Hematopoietic multipotent progenitor cell treated with erythropoietin and hydrocortisone succinate and interleukin-3 and kit ligand, for 17 days (in vitro differentiated cells): ENCODE data around the gene NAV1.
"Not testable (repeated sequence)": the region's sequence is repeated elsewhere in the genome, so short reads cannot be mapped to it uniquely, and the experiment has no call there.

Experiments
- DNase-seq: peaks from one replicate; pipeline ENCODE4 v3.0.0-alpha.2; 2015; ENCODE audit warnings: low spot score

Gene NAV1, protein sequence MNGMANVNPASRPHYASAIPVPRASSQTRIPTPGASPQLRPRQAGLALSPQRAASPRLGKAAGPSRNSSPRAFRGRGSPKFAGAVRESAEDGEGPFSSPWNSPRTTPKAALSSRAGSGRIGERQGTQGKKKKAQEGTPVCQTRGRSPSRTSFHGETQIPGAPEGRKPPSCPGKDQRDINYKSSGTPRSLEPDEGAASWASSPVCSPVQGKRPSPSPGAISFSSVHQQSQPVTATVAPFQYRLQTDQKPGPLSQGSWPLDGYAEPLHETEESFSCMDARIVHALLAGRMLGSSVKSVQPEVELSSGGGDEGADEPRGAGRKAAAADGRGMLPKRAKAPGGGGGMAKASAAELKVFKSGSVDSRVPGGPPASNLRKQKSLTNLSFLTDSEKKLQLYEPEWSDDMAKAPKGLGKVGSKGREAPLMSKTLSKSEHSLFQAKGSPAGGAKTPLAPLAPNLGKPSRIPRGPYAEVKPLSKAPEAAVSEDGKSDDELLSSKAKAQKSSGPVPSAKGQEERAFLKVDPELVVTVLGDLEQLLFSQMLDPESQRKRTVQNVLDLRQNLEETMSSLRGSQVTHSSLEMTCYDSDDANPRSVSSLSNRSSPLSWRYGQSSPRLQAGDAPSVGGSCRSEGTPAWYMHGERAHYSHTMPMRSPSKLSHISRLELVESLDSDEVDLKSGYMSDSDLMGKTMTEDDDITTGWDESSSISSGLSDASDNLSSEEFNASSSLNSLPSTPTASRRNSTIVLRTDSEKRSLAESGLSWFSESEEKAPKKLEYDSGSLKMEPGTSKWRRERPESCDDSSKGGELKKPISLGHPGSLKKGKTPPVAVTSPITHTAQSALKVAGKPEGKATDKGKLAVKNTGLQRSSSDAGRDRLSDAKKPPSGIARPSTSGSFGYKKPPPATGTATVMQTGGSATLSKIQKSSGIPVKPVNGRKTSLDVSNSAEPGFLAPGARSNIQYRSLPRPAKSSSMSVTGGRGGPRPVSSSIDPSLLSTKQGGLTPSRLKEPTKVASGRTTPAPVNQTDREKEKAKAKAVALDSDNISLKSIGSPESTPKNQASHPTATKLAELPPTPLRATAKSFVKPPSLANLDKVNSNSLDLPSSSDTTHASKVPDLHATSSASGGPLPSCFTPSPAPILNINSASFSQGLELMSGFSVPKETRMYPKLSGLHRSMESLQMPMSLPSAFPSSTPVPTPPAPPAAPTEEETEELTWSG (N-terminal part only)

DNA sequence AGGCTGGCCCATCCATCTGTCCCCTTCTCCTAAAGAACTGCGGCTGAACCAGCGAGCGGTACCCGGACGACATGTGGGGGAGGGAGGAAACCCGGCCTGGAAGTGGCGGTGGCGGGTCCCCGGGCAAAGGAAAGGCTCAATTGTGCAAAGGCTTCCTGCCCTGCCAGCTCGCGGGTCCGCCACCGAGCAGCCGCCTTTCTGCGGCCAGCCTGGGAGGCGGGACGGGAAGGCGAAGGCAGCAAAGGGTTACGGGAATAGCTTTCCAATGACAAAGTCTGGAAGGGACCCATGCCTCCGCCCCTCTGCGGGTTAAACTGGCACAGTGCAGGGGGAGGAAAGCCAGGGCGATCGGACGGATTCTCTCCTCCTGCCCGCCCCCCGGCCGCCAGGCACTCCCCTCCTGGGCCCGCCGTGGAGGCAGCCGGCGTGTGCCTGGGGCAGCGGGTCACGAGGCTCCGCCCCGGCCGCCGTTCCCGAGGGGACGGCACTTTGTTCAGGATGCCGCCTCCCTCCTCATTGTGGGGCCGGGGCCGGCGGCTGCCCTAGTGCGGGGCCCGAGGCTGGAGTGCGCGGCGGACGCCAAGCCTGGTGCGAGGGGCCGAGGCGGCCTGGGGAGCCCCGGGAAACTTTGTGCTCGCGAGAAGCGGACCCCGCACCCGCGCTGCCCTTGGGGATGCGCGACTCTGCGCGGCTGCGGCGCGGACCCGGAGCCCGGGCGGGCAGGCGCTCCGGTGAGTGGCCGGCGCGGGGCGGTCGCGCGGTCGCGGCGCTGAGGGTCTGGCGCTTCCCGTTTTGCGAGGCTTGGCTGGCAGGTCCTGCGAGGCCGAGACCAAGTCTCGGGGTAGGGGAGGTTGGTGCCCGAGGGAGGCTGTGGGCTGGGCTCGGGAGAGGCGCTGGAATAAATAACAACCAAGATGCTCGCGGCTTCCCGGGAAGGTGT is at the start of gene NAV1:
Gene NAV1, plus strand, starts transcription at position 516 of the 940 bp plus-strand sequence. CDS start 83,758 bp downstream, outside the sequence.
- DNase-seq: no peak

DNA sequence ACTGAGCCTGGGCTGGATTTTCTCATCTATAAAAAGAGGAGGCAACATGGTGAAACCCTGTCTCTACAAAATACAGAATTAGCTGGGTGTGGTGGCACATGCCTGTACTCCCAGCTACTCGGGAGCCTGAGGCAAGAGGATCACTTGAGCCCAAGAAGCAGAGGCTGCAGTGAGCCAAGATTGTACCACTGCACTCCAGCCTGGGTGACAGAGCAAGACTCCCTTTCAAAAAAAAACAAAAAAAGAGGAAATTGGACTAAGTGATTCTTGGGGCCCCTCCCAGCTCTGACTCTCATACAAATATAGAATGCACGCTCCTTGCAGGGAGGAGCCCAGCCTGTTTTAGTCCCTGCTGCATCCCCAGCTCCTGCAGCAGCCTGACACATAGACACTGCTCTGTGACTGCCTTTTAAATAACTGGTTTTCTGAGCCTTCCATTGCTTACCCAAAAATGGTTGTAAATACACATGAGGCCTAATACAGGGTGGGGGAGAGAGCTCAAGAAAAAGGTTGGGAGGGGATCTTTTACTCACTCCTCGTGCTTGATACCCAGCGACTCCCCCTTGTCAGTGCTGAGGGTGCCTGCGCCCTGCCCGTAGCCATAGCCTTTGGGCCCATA is 49.2 kb upstream of the NAV1 start:
- no peak for DNase-seq

DNA sequence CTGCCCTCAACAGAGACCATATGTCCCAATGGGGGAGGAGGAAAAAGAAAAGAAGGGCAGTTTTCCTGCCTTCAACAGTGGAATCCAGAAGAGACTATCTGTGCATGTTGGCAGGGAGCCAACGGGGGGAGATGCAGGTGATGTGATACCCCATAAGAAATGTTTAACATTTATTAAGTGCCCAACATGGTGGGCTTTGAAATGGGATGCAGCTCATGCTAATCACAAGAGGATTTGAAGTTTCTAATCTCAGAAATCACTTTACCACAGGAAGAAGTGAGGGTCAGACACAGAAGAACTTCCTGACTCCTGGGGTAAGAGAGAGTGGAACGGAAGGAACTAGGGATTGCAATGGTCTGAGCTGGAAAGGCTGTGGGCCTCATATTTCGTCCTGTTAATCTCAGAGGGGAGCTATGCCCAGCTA is 48.2 kb upstream of the NAV1 start:
- DNase-seq: no peak

DNA sequence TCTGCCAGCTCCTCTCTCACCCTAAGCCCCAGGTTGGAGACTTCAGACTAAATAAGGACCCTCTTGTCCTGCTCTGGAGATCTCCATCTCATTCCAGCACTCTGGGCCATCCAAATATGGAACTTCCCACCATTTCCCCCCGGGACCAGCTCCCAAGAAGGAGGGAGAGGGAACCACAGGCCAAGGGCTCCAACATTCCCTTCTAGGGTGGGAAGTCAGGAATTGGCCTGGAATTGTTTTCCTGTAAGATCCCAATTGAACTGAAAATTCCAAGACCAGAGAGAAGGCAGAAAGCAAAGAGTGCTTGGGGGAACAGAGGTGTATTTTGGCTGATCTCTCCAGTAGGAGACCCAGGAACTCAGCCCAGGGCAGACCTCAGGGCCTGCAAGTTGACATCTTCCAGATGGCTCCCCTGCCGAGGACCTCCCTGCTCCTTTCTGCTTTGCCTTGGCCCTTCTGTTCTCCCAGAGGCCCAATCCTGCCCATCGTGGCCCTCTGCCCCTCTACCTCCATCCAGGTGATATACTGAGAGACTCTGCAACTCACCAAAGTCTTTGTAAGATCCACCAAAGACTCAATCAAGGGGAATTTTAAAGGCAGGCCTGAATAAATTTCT is 46.9 kb upstream of the NAV1 start:
- no peak for DNase-seq

DNA sequence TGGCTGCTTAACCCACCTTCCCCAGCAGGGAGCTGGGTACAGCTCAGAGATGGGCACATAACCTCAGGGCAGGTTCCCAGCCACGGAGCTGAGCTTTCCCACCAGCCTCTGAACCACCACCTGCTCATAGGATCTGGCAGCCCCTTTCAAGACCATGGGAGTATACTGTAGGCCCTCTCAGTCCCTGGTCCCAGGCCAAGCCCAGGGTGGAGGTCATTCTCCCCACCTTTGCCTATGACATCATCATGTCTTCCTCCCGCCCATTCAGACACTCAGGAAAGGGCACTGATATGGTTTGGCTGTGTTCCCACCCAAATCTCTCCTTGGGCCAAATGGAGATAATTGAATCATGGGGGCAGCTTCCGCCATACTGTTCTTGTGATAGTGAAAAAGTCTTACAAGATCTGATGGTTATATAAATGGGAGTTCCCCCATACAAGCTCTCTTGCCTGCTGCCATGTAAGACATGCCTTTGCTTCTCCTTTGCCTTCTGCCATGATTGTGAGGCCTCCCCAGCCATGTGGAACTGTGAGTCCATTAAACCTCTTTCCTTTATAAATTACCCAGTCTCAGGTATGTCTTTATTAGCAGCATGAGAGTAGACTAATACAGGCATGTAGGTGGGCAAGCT is 45.8 kb upstream of the NAV1 start:
- not testable (repeated sequence) for DNase-seq

DNA sequence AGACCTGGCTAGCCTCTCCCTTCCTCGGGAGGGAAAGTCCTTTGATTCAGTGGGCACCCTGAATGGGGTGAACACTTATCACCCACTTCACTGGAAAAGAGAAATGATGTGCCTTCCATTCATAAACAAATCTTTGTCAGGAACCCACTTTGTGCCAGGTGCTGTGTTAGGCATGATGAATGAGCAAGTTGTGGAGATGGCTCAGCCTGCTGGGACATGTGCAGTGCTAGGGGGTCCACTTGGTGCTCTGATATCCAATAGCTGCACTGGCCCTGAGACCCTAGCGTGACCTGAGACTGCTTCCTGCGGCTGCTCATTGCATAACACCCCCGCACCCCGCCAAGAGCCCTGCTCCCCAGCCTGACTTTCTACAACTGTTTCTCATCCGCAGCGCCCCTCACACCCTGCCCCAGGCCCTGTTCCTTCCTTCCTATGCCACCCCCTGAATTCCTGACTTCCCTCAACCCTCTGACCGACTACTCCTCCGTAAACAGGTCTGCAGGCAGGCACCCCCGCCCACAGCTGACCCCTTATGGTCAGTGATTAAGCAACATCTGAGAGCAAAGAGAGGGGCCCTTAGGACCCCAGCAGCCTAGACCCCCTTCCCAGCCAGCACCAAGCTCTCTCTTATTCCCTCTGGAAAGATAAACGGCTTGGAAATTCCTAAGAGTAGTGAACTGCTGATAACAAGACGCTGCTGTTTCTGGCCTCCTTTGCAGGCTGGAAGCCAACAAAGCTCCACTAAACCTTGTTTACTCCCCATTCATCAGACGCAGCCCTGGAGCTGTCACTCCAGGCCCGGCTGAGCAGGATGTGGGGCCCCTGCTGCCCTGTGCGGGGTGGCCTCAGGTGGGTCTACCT is 44.9 kb upstream of the NAV1 start:
- DNase-seq: no peak

DNA sequence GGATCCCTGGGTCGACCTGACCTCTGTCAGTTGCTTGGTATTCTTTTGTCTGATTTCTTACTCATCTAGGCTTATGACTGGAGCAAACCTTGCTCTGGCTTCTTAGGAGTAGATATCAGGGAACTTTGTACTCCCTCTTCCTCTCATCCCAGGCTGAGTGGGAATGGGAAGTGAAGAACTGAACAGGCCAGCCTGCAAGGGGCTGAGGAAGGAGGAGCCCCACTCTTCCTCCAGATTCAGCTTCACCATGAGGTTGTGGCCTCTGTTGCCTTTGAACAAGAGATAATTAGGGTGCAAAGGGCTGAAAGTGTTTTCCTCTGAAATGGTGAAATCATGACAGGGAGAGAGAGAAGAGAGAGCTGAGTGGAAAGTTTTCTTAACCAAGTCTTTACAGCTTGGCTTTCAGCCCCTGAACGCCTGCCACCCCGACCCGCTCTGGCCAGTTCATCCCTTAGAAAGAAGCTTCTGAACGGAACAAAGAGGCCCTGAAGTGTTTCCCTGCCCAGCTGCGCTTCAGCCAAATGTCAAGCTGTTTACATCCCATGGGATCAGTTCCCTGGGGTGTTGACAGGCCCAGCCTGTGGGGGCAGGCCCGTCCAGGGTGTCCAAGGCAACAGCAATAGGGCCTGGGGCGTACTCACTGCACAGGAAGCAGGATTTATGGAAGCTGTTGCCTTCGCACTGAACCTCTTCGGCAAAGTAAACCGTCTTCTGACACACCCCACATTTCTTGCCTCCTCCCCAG is 43.2 kb upstream of the NAV1 start:
- DNase-seq: no peak

DNA sequence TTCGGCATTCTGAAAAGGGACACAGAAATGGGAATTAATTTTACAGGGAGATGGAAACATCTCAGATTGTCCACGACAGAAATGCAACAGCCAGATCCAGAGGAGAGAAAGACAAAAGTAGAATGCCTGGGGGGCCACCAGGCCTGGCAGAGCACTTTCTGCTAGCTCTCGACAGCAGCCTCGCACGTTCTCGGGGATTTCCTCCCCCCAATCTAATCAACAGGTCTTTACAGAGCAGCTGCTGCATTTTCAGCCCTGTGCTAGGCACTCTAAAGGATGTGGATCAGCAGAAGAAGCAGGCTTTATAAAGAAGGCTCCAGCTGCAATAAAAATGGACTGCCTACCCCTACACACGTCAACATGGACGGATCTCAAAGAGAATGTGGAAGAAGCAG is 42.6 kb upstream of the NAV1 start:
- no peak for DNase-seq

DNA sequence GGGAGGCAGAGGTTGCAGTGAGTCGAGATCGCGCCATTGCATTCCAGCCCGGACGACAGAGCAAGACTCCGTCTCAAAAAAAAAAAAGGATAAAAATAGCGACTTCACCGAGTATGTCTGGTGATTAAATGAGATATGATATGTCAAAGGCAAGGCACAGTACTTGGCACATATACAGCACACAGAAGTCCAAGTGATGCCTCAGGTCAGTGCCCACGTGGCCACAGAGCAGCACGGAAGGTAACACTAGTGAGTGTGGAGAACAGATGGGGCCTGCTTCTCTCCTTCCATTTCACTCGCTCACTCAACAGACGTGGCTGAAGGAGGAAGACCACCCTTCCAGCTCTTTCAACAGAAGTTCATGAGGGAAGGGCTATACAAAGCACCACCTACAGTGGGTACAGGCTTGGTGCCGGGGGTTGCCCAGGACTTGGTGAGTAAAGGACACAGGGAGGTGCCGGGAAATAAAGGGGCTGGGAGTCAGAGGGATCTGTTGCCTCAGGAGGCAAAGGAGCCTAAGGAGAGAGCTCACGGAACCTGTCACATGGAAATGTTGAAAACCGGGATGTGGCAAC is 40.9 kb upstream of the NAV1 start:
- no peak for DNase-seq

DNA sequence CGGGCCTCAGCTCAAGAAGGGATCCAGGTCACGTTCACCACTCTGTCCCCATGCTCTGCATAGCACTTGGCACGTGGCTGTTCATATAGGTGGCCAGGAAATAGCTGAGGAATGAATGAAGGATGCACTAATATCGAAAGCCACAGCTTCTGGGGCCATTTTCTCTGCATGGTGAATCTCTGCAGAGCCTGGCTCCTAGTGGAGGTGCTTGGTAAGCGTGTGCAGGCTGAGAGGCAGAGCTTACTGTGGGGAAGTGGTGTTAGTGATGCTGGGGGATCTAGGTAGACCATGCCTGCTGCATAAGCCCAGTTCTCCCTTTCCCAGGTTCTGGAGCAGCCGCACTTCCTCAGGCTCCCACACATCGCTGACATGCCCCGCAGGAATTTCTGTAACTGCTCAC is 40.3 kb upstream of the NAV1 start:
- DNase-seq: no peak

DNA sequence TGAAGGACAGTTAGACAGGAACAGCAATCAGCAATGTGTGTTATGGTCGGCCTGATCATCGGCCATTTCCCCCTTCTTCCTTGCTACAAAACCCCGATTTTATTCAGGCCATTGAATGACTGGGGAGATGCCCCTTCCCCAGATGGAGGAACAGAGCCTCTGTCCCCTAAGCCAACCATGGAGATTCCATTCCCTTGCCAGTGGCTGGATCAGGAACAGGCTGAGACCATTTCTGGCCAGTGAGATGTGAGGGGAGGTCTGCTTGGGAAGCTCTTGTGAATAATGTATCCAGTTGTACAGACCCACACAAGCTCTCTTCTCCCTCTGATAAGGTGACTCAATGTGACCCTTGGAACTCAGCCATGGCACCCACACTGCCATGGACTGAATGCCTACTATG is 39.7 kb upstream of the NAV1 start:
- DNase-seq: no peak

DNA sequence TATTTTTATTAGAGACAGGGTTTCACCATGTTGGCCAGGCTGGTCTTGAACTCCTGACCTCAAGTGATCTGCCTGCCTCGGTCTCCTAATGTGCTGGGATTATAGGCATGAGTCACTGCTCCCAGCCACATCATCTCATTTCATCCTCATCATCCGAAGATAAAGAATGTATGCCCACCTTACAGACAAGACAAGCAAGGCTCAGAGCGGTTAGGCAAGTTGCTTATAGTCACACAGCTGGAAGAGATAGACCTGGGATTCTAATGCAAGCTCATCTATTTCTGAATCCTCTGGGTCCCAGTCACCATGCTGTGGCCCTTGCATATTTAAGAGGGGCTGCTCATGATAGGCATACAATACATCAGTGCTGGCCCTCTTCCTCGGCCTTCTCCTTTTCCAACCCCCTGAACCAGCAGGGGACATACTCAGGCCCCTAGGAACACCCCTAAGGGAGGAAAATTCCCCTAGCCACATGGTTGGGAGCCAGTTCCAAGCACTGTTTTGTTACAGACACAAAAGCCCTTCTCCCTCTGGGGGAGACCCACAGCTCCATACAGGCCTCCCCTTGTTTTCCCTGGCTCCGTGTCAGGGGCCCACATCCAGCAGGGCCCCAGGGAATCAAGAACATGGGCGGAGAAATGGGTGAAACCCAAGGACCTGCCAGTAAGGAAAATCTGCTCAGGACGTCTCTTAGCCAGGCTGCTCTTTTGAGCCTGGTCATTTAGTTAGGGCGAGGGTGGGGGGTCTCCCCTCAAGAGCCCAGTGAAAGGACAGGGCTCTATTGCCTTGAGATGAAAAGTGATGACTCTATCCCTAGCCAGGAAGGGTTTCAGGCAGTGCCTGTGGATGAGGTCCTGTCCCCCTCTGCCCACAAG is 38.9 kb upstream of the NAV1 start:
- no peak for DNase-seq

DNA sequence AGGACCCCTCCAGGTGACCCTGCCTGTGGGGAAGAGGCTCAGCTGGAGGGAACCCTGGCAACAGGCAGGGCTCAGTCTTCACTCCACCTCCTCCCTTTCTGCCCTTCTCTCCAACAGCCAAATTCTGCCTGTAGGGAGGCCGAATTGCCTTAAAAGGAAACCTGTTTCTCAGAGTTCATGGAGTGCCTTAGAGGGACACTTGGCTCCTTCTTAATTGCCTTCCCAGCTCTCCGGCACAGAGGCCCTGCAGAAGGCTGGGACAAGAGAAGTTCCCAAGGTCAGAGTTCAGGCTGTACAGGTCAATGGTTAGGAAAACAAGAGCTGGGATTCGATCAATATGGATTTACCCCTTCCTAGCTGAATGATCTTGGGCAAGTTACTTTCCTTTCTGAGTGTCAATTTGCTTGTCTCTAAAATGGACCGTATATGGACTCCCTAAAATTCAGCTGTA is 38.2 kb upstream of the NAV1 start:
- DNase-seq: no peak

DNA sequence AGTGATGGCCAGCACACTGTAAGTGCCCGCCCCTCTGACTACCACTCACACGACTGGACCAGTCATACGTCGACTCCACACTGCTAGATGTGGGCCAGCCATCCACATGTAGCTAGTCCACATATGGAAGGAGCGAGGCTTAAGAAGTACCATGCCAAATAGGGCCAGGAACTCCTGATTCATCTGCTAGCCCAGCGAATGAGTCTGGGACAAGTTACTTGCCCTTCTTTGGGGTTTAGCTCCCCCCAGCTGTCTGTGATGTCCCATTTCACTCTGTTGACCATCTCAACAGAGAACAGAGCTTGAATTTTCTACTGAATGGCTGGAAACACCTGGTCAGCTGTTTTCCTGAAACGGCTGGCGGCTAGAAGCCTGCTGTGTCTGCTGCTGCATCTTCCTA is 37.8 kb upstream of the NAV1 start:
- DNase-seq: no peak

DNA sequence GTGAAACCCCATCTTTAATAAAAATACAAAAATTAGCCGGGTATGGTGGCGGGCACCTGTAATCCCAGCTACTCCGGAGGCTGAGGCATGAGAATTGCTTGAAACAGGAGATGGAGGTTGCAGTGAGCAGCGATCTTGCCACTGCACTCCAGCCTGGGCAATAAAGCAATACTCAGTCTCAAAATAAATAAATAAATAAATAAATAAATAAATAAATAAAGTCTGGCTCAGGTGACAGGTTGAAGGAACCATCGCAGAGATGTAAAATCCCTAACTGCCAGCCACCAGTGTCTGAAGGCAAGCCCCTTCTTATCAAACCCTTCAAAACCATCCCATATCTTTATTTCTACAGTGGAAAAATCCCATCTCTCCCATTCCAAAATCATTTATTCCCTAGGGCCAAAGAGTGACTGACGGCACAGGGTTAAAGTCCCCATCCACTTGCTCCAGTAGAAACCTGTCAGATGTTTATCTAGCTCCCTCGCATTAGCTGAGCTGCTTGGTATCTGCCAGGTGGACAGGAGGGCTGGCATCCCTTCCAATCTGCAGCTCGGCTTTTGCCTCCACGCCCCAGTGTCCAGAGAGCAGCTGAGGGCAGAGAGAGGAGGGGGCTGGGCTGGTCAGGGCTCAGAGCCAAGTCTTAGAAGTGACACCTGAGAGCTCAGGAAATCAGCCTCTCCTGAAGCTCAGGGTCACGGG is 37.0 kb upstream of the NAV1 start:
- no peak for DNase-seq

DNA sequence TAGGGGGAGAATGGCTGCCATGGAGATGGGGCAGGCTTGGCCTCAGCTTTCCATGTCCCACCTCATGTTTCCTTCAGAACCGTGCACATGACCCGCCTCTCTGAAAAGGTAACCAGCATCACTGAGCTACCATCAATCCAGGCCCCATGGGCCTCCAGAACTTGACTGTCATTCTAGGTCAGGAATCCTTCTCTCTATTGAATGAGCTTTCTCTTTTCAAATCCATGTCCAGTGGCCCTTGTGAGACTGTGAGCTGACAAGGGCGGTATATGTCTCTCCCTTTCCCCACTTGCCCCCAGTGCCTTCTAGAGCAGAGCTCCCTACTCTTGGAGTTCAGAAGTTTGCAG is 36.4 kb upstream of the NAV1 start:
- no peak for DNase-seq
